Testis (tissue), 2 donors: ENCODE results near the gene GARNL3.

Experiments
- POLR2A ChIP-seq: fragments of 450-650 bp; IDR thresholded peaks from one replicate; pipeline ENCODE4 v1.6.1; 2017; ENCODE audit warnings: antibody characterized with exemption, mild to moderate bottlenecking, moderate library complexity
- TF ChIP-seq, protein P1 (sequence below), 3 experiments: fragments of 450-650 bp in 2 of 3; fragments of 200-600 bp in 1 of 3; sonication (generic) in 1 of 3; IDR thresholded peaks; one replicate each; pipeline ENCODE4 v1.5.1; 2016 to 2019; ENCODE audit warnings: antibody characterized with exemption in 3 of 3, mild to moderate bottlenecking in 2 of 3, moderate library complexity in 1 of 3

DNA sequence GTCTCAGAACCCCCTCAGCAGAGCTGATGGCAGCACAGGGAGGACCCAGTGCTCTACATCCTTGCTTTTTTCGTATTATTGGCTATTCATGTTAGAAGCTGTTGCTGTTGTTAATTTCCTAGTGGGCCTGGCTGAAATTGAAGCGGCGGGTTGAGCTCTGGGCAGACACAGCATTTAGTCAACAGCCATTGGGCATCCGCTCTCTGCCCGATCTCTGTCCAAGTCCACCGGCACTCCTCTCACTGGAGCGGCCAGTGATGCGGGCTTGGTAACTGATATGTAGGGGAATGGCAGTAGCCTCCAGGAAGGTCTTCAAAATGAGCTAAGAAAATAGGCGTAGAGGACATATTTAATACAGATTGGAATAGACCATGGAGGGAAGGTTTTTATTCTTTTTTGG lies 1.3 kb upstream of the GARNL3 start:
- no peak for TF ChIP-seq POLR2A
- TF ChIP-seq, protein P1, sequence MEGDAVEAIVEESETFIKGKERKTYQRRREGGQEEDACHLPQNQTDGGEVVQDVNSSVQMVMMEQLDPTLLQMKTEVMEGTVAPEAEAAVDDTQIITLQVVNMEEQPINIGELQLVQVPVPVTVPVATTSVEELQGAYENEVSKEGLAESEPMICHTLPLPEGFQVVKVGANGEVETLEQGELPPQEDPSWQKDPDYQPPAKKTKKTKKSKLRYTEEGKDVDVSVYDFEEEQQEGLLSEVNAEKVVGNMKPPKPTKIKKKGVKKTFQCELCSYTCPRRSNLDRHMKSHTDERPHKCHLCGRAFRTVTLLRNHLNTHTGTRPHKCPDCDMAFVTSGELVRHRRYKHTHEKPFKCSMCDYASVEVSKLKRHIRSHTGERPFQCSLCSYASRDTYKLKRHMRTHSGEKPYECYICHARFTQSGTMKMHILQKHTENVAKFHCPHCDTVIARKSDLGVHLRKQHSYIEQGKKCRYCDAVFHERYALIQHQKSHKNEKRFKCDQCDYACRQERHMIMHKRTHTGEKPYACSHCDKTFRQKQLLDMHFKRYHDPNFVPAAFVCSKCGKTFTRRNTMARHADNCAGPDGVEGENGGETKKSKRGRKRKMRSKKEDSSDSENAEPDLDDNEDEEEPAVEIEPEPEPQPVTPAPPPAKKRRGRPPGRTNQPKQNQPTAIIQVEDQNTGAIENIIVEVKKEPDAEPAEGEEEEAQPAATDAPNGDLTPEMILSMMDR (IDR thresholded peaks at IDR 0.05) = no peak
